ENCODE data around the gene PCDHGA9. TPM values are rescaled to one million over a fixed set of nuclear protein-coding genes. Genes with fewer than 3 reads are reported as not detected.

The PCDHGA9 gene
- total and polyA plus RNA-seq, 2 of the 8 experiments (the other 6 are each of a cell fraction or from before 2014, with no cell fraction given), result 0.79 to 1.1 TPM

GRCh38 chr5:141355641-141356040, 46.9 kb upstream of the PCDHGA9 start (continued):
- no peak for TF ChIP-seq CHD7 (IDR thresholded peaks at IDR 0.05; ENCODE audit: insufficient replicate concordance, low read length)

Data from H1 (cell line).